Large intestine (tissue), 3 donors: ENCODE measurements around the gene TYMP. TPM values are rescaled to one million over a fixed set of nuclear protein-coding genes. Genes with fewer than 3 reads are reported as not detected.

ENCODE experiments used
- DNase-seq, 2 donors: peaks; one replicate each; pipeline versions ENCODE4 v3.0.0 to v3.0.0-alpha.2; 2013
- H3K27ac ChIP-seq: one replicate; pipeline ENCODE4 v1.5.1; 2013; ENCODE audit warnings: low read length
- H3K27me3 ChIP-seq: 2 replicates; pipeline ENCODE4 v1.6.1; 2013; ENCODE audit warnings: low read length; ENCODE audit not compliant: control insufficient read depth, insufficient read depth
- H3K36me3 ChIP-seq: 2 replicates; pipeline ENCODE4 v1.6.1; 2013; ENCODE audit warnings: low read length; ENCODE audit not compliant: control insufficient read depth, insufficient read depth
- H3K4me1 ChIP-seq: one replicate; pipeline ENCODE4 v1.6.1; 2013; ENCODE audit warnings: low read length; ENCODE audit not compliant: control insufficient read depth, insufficient read depth
- H3K4me3 ChIP-seq: one replicate; pipeline ENCODE4 v1.5.1; 2013; ENCODE audit warnings: low read length
- H3K9me3 ChIP-seq: one replicate; pipeline ENCODE4 v1.6.1; 2013; ENCODE audit warnings: mild to moderate bottlenecking, low read depth, low read length, moderate library complexity; ENCODE audit not compliant: control insufficient read depth
- WGBS: methylation state at CpG from one replicate; pipeline ENCODE4 v1.1.5; 2013; ENCODE audit warnings: low lambda C conversion rate; ENCODE audit not compliant: insufficient coverage; 5-methylcytosine and 5-hydroxymethylcytosine counted together
- polyA plus RNA-seq: library from polyadenylated mRNA; unstranded; fragments of 120-200 nt; gene quantifications from one replicate; pipeline ENCODE4 v1.2.1, GENCODE V29; 2013

TYMP gene
- polyA plus RNA-seq, 1 donor = 10.5 TPM

GRCh38 chr22:50516891-50517290 is 12.9 kb downstream of the TYMP start:
- WGBS = no CpG with 5 or more reads among the region's 16 CpGs
- Histone ChIP-seq H3K4me3 (no peak overlapping the region), H3K27ac (no peak overlapping the region), H3K27me3 (no peaks in the 10 kb centered on the region), H3K4me1 (no peaks in the 10 kb centered on the region), H3K36me3 (peaks cover 60% of the 10 kb centered on the region), H3K9me3 (no peaks in the 10 kb centered on the region)
- no peak for DNase-seq

- H3K9me3 ChIP-seq = no peaks in the 10 kb centered on the region
- no peak overlapping the region for H3K27ac ChIP-seq
- no peaks in the 10 kb centered on the region for H3K4me1 ChIP-seq
Measured at GRCh38 chr22:50516068-50516467, 13.7 kb downstream of the TYMP start.

GRCh38 chr22:50513175-50513574 is 16.6 kb downstream of the TYMP start:
- H3K27me3 ChIP-seq = no peaks in the 10 kb centered on the region
- no peak for DNase-seq
- no peak overlapping the region for H3K27ac ChIP-seq
- WGBS = no CpG with 5 or more reads among the region's 15 CpGs
- H3K9me3 ChIP-seq = no peaks in the 10 kb centered on the region
- H3K4me1 ChIP-seq = peaks cover 8% of the 10 kb centered on the region
- H3K36me3 ChIP-seq = peaks cover 36% of the 10 kb centered on the region
- H3K4me3 ChIP-seq = no peak overlapping the region

More at GRCh38 chr22:50516068-50516467, 13.7 kb downstream of the TYMP start:
- H3K27me3 ChIP-seq = no peaks in the 10 kb centered on the region
- H3K36me3 ChIP-seq = peaks cover 53% of the 10 kb centered on the region
- no peak overlapping the region for H3K4me3 ChIP-seq
- WGBS = no CpG with 5 or more reads among the region's 8 CpGs
- DNase-seq = no peak

- H3K4me1 ChIP-seq = peaks cover 14% of the 10 kb centered on the region
- no CpG with 5 or more reads among the region's 3 CpGs for WGBS
Measured at GRCh38 chr22:50508897-50509296, 20.9 kb downstream of the TYMP start.

DNA sequence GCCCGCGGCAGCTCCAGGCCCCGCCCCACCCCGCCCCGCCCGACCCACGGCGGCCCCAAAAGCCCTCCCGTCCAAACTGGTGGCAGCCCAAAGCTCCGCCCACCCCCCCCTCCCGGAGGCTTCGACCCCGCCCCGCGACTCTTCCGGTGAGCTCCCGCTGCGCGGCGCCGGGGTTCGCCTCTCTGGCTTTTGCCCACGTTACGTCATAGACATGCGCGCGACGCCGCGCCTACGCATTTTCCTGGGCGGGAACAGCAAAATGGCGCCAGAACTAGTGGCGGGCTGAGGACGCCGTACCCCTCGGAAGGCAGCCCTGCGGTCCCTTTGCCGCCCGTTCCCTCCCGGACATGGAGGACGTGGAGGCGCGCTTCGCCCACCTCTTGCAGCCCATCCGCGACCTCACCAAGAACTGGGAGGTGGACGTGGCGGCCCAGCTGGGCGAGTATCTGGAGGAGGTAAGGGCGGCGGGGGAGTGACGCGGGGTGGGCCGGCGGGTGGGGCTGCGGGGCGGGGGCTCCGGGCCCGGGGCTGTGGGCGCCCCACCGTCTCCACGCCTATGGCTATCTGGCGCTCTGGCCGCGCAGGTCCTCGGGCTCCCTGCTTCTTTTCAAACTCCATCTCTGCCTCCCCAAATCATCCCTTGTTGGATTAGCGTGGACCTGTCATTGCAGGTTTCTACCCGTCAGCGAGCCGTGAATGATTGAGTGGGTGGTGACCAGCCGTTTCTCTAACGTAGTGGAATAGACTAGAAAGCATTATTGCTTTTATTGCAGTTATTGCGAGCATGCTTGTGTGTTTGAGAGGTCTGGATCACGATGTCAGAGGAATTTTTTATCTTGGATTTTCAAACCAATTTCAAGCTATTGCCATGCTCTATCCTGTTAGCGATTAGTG is 21.6 kb downstream of the TYMP start, which contains the start of gene NCAPH2:
TSS of gene NCAPH2 (plus strand) at position 234 of the 894 bp plus-strand sequence. CDS start at position 348, 114 bp downstream.
- peak within 1 kb of the TSS; percentile 77 for H3K27ac ChIP-seq
- peaks cover 14% of the 10 kb centered on the region for H3K4me1 ChIP-seq
- peak; percentile 97 to 98 for DNase-seq
- H3K36me3 ChIP-seq = peaks cover 26% of the 10 kb centered on the region
- peak within 1 kb of the TSS; percentile 99 for H3K4me3 ChIP-seq
- WGBS = no CpG with 5 or more reads among the region's 76 CpGs
- H3K9me3 ChIP-seq = no peaks in the 10 kb centered on the region
- H3K27me3 ChIP-seq = no peaks in the 10 kb centered on the region

More at GRCh38 chr22:50508897-50509296, 20.9 kb downstream of the TYMP start:
- H3K27ac ChIP-seq = peak overlapping the region; percentile 76
- H3K9me3 ChIP-seq = no peaks in the 10 kb centered on the region
- DNase-seq = no peak
- H3K36me3 ChIP-seq = peaks cover 22% of the 10 kb centered on the region
- no peaks in the 10 kb centered on the region for H3K27me3 ChIP-seq
- peak overlapping the region; percentile 83 for H3K4me3 ChIP-seq

DNA sequence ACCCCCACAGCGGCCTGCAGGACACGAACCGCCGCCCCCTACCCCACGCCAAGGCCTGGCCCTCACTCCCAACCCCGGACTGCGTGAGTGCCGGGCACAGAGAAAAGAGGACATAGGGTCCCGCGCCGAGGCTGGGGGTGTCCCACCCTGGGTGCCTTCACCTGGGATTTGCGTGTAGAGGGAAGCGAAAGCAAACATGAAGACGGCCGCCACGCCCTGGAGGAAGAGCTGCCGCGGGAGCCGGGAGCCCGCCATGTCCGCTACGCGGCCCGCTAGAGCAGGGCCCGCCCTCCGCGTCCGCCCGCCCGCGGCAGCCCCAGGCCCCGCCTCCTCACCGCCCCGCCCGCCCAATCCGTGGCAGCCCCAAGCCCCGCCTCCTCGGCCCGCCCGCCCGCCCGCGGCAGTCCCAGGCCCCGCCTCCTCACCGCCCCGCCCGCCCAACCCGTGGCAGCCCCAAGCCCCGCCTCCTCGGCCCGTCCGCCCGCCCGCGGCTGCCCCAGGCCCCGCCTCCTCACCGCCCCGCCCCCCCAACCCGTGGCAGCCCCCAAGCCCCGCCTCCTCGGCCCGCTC is 22.3 kb downstream of the TYMP start, which contains the start of gene LMF2:
TSS of gene LMF2 (minus strand) at position 282 of the 570 bp plus-strand sequence. CDS start at position 255, 27 bp downstream.
- Histone ChIP-seq H3K36me3 (peaks cover 31% of the 10 kb centered on the region), H3K4me3 (peak within 1 kb of the TSS; percentile 99), H3K27ac (peak within 1 kb of the TSS; percentile 77), H3K4me1 (peaks cover 14% of the 10 kb centered on the region), H3K27me3 (no peaks in the 10 kb centered on the region), H3K9me3 (no peaks in the 10 kb centered on the region)
- DNase-seq = peak; percentile 77 to 82
- no CpG with 5 or more reads among the region's 62 CpGs for WGBS

GRCh38 chr22:50506611-50507420 is 23.0 kb downstream of the TYMP start:
- Histone ChIP-seq H3K27me3 (no peaks in the 10 kb centered on the region), H3K27ac (peak overlapping the region; percentile 77), H3K9me3 (no peaks in the 10 kb centered on the region), H3K4me3 (peak overlapping the region; percentile 99), H3K36me3 (peaks cover 33% of the 10 kb centered on the region), H3K4me1 (peaks cover 14% of the 10 kb centered on the region)
- DNase-seq = no peak
- WGBS = no CpG with 5 or more reads among the region's 21 CpGs

DNA sequence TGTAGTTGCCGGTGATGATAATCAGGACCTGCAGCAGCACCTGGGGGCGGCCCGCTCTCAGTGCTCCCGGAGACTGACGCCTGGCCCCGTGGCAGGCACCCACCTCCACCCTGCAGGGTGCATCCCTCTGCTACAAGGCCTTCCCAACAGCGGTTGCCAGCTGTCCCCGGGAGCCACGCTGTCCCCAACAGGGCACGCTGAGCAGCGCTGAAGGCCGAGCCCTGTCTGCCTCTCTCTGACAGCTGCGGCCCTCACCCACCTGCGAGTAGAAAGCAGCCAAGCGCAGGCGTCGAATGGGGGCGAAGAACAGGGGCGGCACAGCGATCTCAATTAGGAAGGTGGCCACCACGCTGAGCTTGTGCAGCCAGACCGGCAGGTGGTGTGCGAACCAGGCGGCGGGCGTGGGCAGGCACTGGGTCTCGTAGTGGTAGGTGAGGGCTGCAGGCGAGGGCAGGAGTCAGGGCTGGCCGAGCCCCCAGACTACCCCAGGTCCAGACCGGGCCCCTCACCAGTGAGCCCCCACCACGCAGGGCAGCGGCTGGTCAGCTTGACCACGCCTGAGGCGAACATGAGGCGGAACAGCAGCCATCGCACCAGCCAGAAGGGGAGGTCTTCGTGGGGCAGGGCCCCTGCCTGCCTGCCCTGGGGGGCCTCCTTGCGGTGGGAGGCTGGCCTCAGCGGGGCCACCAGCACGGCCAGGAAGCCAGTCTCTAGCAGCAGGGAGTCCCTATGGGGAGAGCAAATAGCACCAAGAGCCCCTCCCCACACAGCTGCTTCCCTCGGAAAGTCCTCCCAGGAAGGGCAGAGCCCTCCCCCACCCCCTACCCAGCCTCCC is 23.8 kb downstream of the TYMP start:
- Histone ChIP-seq H3K27ac (no peak overlapping the region), H3K36me3 (peaks cover 33% of the 10 kb centered on the region), H3K4me1 (peaks cover 14% of the 10 kb centered on the region), H3K4me3 (no peak overlapping the region), H3K9me3 (no peaks in the 10 kb centered on the region), H3K27me3 (no peaks in the 10 kb centered on the region)
- DNase-seq = no peak
- no CpG with 5 or more reads among the region's 41 CpGs for WGBS

- H3K9me3 ChIP-seq = no peaks in the 10 kb centered on the region
- peaks cover 14% of the 10 kb centered on the region for H3K4me1 ChIP-seq
- H3K27me3 ChIP-seq = no peaks in the 10 kb centered on the region
- peaks cover 33% of the 10 kb centered on the region for H3K36me3 ChIP-seq
- DNase-seq = no peak
- H3K4me3 ChIP-seq = no peak overlapping the region
- no CpG with 5 or more reads among the region's 14 CpGs for WGBS
- no peak overlapping the region for H3K27ac ChIP-seq
Measured at GRCh38 chr22:50505276-50505775, 24.5 kb downstream of the TYMP start.
